IPS-NIHi7 (cell line): Measurements from ENCODE around the gene DOCK10.
A peak's percentile ranks its signal among the peaks of the same experiment; 100 is the strongest.
"Not testable (repeated sequence)": the region's sequence is repeated elsewhere in the genome, so short reads cannot be mapped to it uniquely, and the experiment has no call there.

ENCODE experiments used
- DNase-seq: peaks from one replicate; pipeline ENCODE4 v3.0.0; 2012; ENCODE audit warnings: mixed read lengths; ENCODE audit errors: extremely low spot score

DOCK10 gene

DNA sequence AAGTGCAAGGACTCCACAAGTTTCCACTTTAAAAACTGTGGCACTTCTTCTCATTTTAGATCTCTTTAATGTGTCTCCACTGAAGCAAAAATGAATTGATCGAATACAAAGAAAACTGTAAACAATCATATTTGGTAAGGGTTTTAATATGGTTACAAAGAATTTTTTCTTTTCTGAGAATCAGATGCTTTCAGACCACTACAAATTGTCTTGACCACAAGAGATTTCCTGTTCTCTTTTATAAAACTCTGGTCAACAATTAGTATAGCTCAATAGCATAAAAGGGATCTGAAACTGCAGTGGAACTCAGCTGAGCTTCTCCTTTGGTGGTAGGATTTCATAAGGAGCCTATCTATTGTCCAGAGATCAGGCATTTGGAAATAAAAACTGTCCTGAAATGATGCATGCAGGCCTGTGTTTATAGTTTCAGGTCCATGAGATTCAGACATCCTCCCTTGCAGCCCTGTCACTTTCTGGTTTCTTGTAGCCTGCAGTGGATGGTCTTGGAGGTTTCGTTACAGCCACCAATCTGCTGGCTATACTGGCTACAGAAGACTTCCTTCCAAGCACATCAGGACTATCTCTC lies 120.0 kb downstream of the DOCK10 start:
- DNase-seq, result no peak

- no peak for DNase-seq
Observed at GRCh38 chr2:224919472-224920110, 122.7 kb downstream of the DOCK10 start.

GRCh38 chr2:224918626-224919471 lies 123.4 kb downstream of the DOCK10 start:
- DNase-seq, result no peak

DNA sequence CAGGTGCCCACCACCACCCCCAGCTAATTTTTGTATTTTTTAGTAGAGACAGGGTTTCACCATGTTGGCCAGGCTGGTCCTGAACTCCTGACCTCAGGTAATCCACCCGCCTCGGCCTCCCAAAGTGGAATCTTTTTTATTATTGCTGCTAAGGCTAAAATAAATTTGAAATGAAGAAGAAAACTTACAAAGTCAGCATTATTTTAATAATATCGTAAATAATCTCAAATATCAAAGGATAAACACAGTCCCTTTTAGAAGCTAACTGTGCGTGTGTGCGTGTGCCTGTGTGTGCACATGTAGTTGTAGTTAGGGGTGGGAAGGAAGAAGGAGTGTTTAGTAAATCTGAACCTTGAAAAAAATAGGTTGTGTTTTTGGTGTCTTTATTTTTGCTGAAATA lies 125.0 kb downstream of the DOCK10 start:
- DNase-seq, result not testable (repeated sequence)

- DNase-seq, result no peak
Observed at GRCh38 chr2:224915136-224915535, 127.1 kb downstream of the DOCK10 start.

GRCh38 chr2:224910574-224910925 lies 131.7 kb downstream of the DOCK10 start:
- DNase-seq, result no peak

DNA sequence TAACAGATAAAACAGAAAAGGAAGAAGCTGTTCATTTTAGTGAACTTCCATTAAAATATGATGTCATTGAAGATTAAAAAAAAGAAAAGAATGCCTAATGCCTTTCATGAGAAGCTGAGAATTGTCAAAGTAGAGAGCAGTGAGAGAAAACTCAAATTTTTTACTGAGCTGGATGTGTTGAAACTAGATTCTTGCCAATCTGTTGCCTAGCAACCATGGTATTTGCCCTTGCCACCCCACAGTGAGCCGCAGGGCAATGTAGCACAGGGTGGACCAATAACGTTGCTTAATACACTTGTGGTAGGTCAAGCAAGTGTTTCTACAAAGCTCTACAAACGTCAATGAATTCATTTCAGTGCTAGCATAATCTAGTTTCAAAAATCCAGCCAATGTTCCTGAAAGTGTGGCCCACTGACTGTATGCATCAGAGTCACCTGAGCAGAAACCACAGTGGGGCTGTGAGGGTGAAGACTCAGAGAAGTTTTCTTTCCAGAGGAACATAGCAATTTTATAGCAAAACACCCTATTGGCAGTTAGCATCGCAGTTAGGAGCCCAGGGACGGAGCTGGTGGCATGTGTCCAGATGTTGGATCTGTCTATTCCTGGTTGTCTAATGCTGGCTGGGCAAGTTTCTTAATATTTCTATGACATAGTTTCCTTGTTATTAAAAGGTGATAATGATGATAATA lies 132.2 kb downstream of the DOCK10 start:
- no peak for DNase-seq

- DNase-seq, result no peak
Observed at GRCh38 chr2:224908818-224909217, 133.4 kb downstream of the DOCK10 start.

DNA sequence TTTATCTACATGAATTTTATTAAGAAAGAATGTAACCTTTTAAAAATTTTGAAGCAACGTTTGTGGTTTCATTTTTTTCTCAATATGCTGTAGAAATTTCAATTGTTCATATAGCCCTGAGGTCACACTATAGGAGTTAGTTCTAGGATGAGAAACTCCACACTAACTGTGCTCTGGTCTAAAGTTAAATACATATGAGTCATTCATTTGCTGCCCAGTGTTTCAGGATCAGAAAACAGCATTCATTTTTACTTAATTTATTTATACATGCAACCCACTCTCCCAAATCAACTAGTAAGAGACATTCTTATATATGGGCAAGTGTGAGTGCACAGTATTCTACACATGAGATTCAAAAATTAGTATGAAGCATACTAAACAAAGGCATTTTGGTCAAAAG lies 137.9 kb downstream of the DOCK10 start:
- no peak for DNase-seq

- no peak for DNase-seq
Observed at GRCh38 chr2:224903621-224904020, 138.6 kb downstream of the DOCK10 start.

DNA sequence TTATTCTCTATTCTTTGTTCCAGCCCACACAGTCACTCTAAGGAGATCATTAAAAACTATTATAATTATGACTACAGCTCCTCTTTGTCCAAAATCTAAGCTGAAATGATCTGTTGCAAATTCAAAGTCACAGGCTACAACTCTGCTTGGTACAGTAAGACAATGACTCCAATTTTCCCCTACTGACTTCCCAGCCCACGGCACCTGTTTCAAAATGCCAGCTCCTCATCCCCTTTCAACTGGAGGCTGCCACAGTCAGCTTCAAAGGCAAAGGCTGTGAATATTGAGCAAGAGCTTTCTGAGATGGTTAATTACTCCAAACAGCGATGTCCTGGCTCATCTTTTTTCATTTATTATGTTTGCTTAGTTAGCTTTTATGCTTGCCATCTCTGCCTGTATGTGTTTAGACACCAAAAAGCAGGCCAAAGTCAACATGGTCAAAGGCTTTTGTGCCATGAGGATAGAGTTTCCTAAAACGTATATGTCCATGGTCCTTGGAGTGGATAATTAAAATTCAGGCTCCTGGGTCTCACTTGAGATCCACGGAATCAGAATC lies 141.1 kb downstream of the DOCK10 start:
- no peak for DNase-seq

DNA sequence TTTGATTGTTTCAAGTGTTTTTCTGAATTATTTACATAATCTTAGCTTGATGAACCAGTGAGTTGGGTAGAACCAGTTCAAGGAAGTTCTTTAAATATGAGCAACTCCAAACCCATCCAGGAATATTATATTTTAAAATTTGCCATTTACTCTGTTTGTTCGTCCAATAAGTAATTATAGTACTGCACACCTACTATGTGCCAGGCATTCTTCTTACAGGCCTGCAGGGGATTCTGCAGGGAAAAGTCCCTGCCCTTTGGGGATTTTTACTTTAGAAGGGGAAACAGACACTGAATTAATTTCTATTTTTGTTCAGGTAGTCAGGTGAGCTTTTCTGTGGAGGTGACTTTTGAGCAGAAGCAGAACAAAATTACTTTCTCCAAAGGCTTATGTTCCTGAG lies 146.9 kb downstream of the DOCK10 start:
- no peak for DNase-seq

GRCh38 chr2:224894356-224894755 lies 147.9 kb downstream of the DOCK10 start:
- DNase-seq, result no peak

- DNase-seq, result no peak
Observed at GRCh38 chr2:224893848-224894247, 148.4 kb downstream of the DOCK10 start.

DNA sequence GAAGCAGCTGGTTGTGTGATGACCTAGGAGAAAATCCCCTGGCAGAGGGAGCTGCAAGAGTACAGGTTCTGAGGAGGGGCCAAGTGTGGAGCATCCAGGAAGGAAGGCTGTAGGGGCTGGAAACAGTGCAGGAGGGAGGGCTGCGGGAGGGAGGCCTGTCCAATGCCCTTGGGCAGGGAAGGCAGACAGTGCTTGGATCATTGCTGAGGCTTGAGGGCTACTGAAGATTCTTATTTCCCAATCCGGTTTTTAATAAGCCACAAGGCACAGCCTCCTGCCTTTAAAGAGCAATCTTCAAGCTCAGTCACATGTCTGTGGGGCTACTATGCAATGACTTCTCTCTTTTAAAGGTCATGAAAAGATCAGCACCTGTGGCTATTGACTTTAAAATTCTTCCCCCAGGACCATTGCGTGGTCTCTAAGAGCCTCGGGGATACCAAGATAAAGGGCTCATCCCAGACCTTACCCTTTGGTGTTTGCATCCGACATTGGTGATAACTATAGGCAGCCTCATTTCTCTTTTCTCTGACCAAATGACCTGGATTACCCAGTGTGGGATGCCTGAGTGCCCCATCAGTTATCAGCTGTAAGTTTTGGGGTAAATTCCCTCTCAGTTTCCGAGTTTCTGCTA lies 149.6 kb downstream of the DOCK10 start:
- peak; percentile 19 for DNase-seq

- no peak for DNase-seq
Observed at GRCh38 chr2:224890372-224890771, 151.9 kb downstream of the DOCK10 start.

DNA sequence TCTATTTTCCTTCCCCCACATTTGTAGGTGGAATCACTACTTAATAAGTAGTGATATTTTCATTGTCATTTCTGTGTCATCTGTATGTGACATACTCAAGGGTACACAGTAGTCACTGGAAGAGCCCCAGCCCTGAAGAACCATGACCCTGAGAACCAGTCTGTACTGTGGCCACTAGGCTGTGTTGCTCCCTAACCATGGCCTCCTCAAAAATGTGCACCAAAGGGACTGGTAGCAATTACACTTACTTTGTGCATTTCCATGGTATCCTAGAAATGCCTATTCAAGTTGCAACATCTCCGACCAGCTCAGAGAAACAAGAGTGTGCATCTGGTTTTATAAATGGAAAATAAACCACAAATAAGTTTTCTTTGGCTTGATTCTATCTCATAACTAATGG lies 155.1 kb downstream of the DOCK10 start:
- DNase-seq, result no peak

- no peak for DNase-seq
Observed at GRCh38 chr2:224885836-224886547, 156.3 kb downstream of the DOCK10 start.

DNA sequence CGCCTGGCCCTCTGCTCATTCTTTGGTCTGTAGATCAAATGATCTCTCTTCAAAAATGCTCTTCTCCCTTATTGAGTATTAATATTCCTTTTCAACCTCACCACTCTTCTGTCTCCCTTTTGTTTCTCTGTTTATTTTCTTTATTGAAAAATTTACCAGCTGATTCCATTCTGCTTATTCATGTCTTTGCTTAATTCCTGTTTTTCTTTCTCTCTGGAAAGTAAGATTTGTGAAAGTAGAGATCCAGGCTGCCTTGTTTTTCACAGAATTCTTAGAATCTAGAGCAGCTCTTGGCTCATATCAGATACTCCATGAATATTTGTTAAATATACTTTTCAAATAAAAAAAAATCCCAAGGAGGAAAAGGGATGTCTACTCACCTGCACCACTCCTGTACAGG lies 157.0 kb downstream of the DOCK10 start:
- no peak for DNase-seq

GRCh38 chr2:224884188-224884587 lies 158.1 kb downstream of the DOCK10 start:
- DNase-seq, result no peak

DNA sequence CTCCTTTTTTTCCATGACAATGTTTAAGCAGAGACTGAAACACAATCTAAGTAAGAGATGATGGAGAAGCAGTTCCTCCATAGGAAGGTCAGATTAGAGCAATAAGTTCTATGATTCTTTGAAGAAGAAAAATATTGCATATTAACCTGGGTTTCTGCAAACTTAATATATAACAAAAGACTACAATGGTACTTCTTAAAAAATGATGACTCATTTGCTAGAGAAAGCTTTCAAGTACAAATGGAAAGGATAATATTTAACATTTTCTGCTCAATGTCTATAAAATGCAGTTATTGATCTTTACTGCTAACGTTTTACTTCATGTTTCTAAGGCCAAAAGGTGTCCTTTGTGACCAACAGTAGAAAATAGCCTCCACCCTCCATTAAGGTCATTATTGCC lies 158.6 kb downstream of the DOCK10 start:
- DNase-seq, result no peak
